GM18858 (cell line): ENCODE data around the gene ACCS.
A peak's percentile ranks its signal among the peaks of the same experiment; 100 is the strongest.

ENCODE experiments used
- ATAC-seq: cut with Tn5 transposase; IDR thresholded peaks from one replicate; pipeline ENCODE4 v1.9.1; 2021; ENCODE audit not compliant: unreplicated experiment

The ACCS gene, protein sequence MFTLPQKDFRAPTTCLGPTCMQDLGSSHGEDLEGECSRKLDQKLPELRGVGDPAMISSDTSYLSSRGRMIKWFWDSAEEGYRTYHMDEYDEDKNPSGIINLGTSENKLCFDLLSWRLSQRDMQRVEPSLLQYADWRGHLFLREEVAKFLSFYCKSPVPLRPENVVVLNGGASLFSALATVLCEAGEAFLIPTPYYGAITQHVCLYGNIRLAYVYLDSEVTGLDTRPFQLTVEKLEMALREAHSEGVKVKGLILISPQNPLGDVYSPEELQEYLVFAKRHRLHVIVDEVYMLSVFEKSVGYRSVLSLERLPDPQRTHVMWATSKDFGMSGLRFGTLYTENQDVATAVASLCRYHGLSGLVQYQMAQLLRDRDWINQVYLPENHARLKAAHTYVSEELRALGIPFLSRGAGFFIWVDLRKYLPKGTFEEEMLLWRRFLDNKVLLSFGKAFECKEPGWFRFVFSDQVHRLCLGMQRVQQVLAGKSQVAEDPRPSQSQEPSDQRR

DNA sequence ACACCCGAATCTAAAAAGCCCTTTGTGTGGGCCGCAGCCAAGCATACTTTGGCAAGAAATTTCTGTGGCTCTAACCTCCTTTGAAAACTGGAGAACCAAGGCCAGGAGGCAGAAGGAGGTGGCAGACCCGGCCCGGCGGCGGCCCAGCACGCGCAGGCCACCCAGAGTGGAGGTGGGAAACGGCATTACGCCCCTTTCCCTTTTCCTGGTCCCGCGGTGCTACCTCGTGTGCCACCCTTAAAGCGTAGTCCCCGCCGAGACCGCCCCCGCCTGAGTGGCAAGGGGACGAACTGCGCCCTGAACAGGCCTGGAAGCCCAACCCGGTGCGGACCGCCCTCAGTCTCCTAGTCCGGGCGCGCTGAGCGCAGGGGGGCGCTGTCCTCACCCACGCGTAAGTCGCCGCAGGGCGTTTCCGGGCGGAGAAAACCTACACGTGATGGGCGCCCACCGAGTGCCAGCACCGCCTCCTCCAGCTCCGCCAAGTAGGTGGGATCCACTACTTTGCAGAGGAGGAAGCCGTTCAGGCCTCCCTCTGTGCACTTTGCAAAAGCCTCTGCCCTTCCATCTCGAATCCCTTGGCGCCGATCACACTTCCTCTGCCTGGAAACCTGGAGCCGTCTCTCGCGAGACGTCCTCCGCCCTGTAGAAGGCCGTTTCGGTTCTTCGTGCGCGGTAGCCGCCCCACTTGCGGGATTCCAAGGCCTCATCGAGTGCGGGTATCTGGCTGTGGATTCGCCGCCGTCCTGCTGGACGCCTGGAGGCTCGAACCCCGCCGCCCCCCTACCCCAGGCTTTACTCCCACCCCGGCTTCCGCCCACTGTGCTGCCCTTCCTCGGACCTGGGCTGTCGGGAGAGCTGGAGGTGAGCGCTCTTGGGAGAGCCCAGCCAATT, at the start of gene ACCS:
TSS of gene ACCS (plus strand) at position 430 of the 891 bp plus-strand sequence. CDS start 1,358 bp downstream, outside the sequence.
- ATAC-seq = peak; percentile 90

DNA sequence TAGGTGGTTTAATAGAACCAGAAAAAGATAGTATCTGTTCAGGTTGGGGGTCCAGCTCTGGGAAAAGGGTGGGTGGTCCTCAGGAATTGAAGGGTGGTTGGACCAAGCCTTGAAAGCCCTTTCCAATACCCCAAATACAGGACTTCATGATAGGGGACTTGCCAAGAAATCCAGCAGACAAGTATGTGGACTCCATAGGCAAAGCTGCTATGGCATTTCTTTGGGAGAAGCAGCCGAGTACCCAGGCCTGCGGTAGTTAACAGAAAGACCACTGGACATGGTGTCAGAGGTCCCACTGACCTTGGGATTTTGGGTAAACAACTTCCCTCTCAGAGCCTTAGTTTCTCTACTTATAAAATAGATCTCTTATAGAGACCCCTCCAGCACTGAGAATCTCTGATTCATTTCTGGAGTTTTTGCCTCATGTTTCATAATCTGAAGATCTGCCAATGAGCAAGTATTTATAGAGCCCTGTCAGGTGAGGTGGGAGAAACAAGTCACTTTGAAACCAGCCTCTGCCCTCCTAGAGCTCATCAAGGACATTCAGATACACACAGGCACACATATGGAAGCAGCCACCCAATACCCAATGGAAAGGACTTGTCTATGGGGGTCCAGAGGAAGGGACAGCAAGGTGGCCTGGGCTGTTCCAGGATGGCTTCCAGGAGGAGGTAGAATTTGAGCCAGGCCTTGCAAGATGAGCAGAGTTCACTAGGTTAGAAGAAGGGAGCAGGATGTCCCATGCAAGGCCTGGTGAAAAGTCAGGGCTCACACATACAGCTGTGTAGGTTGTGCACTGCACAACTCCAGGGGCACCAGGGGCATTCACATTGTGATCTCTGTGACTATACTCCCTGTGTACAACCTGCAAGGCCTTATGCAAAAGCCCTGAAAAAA, 49.3 kb upstream of the ACCS start:
- ATAC-seq = no peak

DNA sequence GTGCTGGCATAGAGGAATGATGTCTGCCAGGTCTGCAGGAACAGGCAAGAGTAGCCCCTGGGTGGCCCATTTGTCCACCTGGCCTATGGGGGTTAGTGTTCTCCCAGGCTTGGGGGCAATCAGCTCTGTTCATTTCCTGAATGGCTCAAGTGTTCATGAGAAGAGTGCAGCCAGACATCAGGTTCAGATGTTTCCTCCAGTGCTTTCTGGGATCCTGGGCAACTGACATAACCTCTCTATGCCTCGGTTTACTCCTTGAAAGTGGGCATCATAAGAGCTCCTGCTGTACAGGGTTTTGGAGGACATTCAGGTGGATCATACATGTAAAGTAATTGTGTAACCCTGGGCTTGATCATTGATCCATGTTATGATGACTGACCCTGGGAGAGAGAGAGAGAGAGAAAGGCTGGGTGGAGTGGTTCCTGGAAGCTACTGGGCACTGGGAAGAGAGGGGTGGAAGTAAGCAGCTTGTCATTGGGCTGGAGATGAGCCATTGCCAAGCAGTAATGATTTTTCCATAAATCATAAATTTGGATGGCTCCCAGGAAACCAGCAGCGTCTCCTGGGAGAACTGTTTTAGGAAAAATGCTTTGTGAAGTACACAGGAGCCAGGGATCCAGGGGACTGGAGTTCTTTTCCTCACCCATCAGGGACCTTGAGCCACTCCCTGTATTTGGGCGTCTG, 48.5 kb upstream of the ACCS start:
- no peak for ATAC-seq

DNA sequence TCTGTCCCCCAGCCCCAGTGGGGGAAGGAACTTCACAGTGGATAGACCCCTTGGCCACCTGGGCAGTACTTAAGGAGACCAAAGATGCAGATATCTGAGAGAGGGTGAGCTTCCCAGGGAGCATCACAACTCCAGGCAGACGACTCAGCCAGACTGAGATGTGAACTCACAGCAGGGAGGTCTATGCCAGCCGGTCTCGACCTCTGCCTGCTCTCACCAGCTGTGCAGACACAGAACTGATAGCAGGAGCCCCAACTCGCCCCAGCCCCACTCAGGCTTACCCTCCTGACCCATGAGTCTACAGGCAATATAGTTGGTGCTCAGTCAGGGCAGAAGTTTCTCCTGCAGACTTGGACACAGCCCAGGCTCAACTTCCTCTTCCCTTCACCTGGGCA, 47.9 kb upstream of the ACCS start:
- ATAC-seq = no peak

DNA sequence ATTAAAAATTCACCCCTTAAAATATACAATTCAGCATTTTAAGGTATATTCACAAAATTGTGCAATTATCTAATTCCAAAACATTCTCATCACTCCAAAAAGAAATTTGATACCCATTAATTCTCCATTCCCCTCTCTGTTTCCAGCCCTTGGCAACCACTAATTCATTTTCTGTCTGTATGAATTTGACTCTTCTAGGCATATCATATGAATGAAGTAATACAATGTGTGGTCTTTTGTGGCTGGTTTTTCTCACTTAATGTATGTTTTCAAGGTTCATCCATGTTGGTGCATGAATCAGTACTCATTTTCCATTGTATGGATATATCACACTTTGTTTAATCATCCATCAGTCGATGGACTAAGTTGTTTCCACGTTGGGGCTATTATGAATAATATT, 47.2 kb upstream of the ACCS start:
- no peak for ATAC-seq

DNA sequence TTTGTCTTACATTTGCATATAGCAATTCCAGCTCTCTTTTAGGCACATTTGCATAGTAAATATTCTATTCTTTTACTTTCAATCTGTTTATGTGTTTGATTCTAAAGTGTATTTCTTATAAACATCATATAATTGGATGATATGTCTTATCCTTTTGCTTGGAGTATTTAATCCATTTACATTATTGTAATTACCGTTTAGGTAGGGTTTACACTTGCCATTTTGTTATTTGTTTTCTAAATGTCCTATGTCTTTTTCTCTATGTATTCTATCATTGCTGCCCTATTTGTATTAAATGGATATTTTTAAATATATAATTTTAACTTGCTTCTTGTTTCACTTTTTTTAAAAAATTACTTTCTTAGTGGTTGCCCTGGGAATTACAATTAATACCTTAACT, 41.1 kb upstream of the ACCS start:
- no peak for ATAC-seq

DNA sequence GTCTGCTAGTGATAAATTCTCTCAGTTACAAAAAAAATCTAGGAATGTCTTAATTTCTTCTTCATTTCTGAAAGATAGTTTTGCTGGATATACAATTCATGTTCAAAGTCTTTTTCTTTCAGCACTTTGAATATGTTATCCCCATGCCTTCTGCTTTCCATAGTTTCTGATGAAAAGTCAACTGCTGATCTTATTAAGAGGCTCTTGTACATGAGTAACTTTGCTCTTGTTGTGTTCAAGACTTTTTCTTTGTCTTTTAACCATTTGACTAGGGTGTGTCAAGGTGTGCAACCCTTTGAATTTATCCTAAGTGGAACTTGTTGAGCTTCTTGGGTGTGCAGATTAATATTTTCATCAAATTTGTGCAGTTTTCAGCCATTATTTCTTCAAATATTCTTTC, 40.3 kb upstream of the ACCS start:
- no peak for ATAC-seq

DNA sequence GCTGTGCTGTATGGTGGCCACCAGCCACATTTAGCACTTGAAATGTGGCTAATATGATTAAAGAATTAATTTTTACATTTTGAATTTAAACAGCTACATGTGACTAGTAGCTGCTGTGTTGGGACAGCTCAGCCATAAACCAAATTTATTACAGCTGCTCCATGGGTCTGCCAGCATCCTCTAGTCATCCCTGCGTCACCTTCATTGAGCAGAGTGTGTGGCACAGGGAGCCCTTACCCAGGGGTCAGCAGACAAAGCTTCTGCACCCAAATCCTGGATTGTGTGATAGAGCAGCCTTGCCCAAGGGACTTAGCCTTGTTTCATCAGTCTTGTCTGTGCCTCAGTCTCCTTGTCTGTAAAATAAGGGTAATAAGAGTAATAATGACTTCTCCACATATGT, 37.7 kb upstream of the ACCS start:
- no peak for ATAC-seq

DNA sequence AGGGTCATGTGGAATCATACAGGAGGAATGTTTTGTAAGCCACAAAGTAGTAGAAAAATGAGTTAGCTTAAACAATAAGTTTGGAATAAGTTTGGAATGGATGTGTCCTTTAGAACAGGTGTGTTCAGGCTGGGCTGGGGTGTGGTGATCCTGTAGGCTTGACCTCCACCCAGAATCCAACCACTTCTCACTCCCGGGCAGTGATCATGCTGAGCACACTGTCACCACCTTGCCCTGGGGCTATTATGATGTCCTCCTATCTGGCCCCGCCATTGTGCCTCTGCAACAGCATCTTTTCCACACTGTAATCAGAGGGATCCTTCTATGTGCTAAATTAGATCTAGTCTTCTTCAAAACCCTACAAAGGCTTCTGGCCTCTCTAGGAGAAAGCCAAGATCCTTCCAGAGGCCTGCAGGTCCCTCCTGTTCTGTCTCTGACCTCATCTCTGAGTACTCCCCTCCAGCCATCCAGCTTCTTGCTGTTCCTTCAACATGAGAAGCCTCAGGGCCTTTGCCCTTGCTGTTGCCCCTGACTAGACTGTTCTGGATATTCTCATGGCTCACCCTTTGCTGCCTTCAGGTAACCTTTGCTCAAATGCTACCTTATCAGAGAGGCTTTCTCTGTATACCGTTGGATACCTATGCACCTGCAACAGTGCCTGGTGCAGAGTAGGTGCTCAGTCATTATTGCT, 37.1 kb upstream of the ACCS start:
- ATAC-seq = no peak

DNA sequence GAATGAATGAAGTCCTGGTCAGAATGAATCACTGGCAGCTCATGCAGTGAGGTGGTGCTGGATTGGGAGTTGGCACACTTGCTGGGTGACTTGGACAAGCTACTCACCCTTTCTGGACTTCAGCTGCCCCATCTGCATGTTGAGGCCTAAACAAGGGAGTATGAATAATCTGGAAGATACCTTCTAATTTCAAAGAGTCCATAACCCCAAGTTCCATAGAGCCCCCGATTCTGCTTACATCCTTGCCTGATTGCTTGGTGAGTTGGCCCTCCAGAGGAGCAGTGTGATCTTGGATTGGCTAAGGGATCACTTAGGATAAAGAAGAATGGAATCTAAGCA, 36.6 kb upstream of the ACCS start:
- no peak for ATAC-seq

DNA sequence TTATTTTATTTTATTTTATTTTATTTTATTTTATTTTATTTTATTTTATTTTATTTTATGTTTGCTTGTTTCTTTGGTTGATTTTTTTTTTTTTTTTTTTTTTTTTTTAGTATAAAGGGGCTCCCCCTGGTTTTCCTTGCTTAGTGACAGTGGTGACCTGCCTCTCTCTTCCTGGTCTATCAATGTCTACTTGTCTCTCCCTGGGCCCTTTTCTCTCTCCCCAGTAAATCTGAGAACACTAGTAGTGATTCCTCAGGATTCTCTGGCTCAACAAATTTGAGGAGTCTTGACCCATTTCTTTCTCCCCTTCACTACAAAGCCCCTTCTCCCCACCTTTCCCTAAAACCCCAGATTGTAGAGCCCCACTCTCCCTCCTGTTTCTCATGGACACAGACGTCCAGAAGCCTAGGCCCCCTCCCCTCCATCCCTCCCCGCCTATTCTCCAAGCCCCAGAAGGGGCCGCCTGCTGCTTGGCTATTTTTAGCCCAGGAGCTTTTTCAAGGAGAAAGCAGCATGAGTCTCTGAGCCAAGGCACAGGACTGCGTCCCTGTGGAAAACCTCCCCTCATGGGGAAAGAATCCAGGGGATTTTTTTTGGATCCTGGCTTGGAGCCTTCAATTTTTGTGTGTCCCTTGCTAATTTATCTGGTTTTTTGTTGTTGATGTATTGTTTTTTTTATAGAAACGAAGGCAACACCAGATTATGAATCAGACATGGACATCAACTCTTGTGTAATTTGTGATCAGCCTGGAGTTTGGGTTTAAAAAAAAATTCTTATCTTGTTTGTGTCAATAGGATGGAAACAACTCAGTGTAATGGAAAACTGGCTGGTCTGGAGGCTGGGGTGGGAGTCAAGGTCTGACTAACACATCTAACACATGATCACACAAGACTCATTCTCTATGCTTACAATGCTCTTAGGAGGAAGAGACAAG, 35.8 kb upstream of the ACCS start:
- ATAC-seq = no peak

DNA sequence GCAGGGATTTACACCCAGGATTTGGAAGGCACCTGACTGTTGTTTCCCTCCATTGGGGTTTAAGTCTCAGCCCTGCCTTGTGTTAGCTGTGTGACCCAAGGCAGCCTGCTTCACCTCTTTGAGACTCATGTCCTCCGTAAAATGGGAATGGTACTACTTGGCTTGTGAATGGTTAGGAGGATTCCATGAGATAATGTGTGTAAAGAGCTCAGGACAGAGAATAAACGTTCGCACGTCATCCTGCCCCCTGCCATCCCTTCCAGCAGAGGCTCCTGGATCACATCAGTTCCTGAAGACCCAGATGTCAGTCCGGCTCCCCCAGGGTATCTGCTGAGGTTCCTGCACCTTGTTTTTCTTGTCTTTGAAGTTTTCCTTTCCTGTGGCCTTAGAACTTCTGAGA, 35.1 kb upstream of the ACCS start:
- no peak for ATAC-seq

DNA sequence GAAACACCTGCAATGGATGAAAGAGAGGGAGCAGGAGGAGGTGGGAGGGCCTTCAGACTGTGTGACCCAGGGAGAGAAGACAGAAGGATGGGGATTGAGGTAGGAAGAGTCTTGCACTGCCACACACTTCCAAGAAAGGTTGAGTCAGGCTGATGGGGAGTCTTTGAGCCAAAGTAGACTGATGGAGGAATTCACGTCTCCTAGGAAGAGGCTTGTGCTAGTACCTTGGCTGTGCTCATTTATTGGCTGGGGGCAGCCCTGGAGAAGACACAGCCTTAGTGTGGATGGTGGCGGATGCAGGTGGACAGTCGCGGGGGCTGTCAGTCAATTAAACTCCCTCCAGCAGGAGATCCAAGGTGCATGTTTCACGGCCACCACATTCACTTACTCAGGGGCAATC, 34.5 kb upstream of the ACCS start:
- no peak for ATAC-seq

DNA sequence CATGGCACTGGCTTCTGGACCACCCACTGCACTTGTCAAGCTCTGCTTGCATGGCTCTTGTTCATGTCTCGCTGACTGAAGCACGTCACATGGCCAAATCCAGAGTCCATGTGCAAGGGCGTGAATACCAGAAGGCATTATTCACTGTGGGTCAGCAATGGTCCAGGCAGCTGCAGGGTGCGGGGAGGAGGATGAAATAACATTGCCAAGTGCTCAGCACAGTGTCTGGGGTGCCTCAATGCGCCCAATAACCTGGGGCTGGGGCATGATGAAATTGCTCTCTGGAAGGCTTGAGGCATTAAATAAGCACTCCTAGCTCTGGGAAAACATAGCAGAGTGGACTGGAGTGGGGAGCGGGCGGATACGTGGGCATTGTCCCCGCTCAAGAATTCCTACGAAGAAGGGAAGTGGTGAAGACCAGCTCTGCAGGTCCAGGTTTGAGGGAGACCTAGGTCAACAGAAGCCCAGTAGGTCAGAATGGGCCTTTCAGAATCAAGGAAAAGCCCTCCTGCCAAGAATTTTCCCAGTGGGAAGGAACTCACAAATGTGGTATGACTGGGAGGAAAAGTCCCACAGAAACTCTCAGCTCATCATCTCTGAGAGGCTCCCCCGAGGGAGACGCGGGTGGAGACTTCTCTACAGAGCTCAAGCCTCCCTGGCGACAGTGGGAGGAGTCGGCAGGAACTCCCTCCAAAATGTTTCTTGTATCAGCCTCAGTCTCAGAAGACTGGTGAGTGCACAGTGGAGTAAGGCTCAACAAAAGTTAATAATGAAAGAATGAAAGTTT, 33.6 kb upstream of the ACCS start:
- no peak for ATAC-seq

DNA sequence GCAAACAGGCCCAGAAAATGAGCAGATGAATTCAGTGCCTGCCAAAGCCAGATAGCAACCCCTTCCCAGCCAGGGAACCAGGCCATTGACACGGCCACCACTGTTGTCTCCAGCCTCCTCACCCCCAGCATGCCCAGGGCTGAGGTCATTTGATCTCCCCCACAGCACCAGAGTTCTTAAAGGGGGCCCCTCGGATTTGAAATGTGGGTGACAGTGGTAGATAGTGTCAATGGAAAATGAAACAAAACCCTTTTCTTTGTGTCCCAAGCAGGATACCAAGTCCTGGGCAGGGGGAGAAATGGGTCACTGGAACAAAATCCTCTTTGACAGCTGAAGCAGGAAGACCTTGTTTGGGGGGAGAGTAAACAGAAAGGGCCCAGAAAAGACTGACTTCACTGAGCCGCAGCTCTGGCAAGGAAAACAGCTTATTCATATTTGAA, 32.6 kb upstream of the ACCS start:
- ATAC-seq = no peak

DNA sequence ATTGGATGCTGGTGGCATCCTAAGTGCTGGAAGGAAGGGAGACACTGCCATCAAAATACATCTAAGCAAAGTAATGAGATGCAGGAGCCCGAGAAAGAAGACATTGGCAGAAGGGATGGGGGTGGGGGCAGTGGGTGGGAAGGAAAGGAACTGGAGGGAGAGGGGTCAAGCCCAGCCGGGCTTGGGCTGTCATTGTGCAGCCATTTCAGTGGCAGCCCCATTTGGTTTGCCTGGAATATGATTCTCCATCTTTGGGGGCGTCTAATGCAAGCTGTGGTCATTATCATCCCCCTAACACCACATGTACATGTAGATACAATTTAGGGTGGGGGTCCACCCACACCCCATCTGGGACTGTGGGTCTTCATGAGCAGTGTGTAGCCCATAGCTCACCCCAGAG, 32.2 kb upstream of the ACCS start:
- no peak for ATAC-seq

DNA sequence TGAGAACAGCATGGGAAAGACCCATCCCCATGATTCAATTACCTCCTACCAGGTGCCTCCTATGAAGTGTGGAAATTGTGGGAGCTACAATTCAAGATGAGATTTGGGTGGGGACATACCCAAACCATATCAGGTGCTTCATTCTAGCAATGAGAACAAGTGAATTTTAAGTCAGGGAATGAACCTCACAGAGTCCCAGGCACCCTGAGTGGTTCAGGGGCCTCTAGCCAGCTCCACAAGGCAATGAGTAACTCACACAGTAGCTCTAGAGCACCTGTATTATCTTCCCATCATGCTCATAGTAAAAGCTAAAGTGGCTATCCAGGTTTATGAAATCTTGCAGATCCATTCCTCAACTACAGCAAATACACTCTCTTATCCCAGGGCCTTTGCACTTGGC, 31.4 kb upstream of the ACCS start:
- ATAC-seq = no peak
